Stimulated activated CD4-positive, alpha-beta T cell treated with anti-CD3 and anti-CD28 coated beads, TNF-alpha, amount 100 ng/mL, for 1 hour (primary cell): Measurements from ENCODE around the gene NRG3.

Experiments
- DNase-seq, 3 donors: peaks; one replicate each; pipeline ENCODE4 v3.0.0-alpha.2; 2020; ENCODE audit warnings: low read depth in 3 of 3, low spot score in 1 of 3

NRG3 gene

GRCh38 chr10:82768040-82768439 lies 893.0 kb downstream of the NRG3 start:
- no peak for DNase-seq

GRCh38 chr10:82778908-82779307 lies 903.9 kb downstream of the NRG3 start:
- no peak for DNase-seq

- no peak for DNase-seq
These were observed 921.5 kb downstream of the NRG3 start for GRCh38 chr10:82796510-82796909.

DNA sequence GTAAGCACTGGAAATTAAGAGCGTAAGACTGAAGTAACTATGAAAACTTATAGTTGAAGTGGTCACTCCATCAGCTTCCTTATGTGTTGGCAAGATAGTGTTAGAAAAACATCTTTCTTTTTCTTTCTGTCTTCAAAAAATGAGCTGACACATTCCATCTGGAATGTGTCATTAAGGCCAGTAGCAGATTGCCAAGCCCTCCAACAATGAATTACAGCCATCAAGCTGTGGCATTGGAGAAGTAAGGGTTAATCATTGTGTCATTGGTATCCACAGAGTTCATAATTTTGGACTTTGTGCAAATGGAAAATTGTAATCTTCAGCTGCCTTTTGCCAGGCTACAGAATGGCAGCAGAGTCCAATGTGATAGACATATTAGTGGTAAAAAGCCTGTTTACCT lies 926.3 kb downstream of the NRG3 start:
- DNase-seq, result no peak

DNA sequence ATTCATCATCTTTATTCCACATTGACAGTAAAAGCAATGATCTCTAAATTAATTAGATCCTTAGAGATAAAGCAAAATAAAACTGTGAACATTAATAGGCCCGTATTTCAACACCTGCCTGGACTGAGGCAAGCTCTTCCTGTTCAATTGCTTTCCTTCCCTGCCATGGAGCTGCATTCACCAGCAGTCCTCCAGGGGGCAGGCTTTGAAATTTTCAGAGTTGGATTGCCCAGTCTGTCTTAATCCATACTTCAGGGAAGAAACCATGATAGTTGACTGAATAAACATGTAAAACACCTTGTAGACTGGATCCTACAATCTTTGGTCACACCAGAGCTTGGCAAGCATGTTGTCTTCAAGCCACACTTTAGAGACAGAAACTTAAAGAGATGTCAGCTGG lies 936.6 kb downstream of the NRG3 start:
- DNase-seq, result no peak

- no peak for DNase-seq
These were observed 938.9 kb downstream of the NRG3 start for GRCh38 chr10:82813856-82814255.

- no peak for DNase-seq
These were observed 939.6 kb downstream of the NRG3 start for GRCh38 chr10:82814635-82815034.

GRCh38 chr10:82815680-82816079 lies 940.7 kb downstream of the NRG3 start:
- no peak for DNase-seq

DNA sequence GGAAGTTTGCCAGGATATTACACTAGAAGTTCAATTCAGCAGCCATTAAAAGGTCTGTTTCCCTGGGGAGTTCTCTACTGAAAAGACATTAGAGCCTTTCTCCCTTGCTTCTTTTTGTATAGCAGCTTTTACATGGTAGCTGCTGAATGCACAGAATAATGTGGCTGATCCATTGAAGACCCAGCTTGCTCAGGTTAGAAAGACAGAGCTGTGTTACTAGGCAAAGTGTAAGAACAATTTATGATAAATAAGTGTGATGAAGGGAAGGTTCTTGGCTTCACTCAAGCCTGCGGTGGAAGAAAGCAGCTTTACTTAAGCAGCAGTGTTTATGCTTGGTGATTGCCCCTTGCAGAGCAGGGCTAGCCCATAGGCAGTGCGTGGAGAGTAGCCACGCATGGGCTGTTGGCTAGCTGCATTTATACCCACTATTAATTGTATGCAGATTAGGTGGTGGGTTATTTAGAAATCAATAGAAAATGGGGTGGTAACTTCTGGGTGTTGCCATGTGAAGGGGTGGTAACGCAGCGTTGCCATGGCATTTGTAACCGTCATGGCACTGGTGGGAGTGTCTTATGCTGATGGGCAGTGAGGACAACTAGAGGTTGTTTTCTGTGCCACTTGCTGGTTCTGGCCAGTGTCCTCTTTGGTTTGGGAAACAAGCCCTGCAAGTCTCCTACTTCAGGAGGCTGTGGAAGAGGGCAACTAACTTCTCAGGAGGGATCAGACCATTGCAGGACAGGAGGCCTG lies 942.9 kb downstream of the NRG3 start:
- DNase-seq, result no peak

DNA sequence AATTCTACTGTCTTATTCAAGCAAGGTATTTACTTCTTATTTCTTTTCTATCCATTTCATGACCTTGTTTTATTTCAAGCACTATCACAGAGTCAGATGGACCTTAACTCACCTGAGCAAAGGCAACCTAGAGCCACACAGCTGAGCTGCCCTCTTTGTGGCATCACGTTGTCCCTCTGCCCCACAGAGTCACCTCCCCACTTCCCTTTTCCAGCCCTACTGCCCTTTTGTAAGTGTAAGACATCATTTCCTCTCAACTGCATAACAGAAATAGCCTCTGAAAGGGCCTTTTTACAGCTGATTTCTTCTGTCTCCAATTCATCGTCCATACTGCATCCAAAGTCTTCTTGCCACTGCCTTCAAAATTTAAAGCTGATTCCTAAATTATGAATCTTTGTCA lies 946.0 kb downstream of the NRG3 start:
- no peak for DNase-seq

DNA sequence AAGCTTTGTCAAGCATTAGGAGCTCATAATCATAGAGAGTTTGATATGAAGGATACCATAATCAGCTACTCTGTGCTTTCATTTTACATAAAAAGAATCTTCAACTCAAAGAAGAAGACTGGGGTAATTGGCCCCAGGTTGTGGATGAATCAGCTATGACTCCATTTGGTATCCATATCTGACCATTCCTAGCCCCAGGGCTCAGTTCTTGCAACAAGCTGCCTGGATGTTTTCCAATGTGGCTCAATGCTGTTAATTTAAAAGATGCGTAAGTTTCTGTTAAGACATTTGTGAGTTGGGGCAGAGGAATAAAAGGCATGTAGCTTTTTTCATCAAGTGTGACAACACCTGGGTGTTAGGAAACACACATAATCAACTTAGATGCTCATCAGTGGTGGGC lies 951.1 kb downstream of the NRG3 start:
- DNase-seq, result no peak

GRCh38 chr10:82827901-82828300 lies 952.9 kb downstream of the NRG3 start:
- DNase-seq, result no peak

GRCh38 chr10:82847242-82847641 lies 972.2 kb downstream of the NRG3 start:
- DNase-seq, result no peak

GRCh38 chr10:82850191-82850590 lies 975.2 kb downstream of the NRG3 start:
- DNase-seq, result no peak

DNA sequence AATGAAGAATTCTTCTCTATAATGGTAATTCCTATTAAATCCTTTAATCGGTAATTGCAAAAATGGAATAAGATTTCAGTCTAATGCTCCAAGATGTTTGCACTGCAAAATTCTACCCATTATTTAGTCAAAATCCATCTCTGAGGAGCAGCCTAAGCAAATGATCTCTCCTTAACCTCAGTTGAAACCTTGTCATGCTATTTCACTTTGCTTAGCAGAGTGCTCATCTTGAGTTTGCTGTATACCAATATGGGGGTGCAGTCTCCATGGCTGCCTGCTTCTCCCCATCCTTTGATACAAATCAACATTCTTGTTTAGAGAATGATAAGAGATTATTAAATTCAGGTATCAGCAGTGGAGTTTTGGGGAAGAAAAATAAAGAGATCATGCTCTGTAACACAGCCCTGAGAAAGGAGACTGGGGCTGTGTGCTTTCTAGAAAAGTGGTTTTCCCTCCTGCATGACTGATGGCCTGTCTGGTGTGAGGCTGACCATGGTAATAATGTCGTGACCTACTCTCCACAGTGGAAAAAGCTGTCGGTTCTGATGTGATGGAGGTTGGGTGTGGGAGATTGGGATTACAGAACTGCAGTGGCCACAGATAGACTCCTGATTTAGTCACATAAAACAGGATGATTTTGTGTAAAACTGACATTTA lies 982.1 kb downstream of the NRG3 start:
- no peak for DNase-seq

DNA sequence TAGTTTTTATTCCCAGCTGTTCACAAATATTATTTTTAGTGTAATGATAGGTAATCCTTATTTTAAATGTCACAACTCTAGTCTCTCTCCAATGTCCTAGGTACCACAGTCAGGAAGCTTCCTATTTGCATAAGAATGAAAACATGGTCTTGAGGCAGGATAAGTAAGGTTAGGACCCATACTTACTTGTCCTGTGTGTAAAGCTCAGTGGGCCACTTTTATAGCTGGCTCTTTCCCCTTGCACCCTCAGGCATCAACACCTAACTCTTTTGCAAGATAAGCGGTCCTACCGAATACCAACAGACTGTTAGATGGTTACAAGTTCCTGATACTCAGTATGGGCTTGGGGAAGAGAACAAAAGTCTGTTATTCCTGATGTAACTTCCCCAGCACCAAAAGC lies 986.9 kb downstream of the NRG3 start:
- DNase-seq, result no peak

DNA sequence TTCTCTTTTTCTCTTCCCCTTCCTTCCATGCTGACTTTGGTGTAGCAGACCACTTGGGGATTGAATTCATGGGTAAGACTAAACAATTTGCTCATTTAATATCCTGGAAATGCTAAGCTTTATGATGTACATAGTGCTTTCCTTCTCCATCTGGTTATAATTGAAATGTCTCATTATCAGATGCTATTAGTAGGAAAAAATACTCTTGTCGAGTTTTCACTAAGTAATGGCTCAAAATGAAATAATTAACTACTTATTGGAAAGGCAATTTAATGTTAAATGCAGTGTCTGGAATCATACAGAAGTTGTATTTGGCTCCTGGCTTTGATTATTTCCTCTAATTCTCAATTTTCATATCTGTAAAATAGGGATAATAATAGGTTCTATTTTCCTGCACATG lies 990.4 kb downstream of the NRG3 start:
- DNase-seq, result no peak

DNA sequence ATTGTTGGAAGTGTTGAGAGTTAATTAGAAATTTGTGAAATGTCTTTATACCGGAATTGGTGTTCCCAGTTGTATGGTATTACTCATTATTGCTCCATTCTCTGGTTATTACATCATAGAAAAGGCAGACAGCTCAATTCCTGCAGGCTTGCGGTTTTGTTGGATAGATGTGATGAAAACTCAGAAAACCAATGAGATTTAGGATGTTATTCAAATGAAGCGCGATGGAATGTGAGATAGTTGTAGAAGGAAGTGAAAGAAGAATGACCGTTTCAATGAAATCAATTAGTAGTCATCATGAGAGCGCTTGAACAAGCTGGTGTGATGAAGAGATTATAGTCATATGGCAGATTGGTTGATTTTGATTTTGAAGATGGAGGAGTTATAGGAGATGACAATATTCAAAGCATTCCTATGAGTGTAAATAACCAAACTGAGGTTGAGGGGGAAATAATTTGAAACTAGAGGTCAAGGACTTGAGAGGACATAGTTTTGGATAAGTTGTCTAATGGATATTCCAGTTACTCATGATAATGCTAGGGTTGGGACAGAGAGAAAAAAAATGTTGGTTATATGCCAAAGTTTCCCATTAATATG lies 991.5 kb downstream of the NRG3 start:
- DNase-seq, result no peak

- no peak for DNase-seq
These were observed 992.1 kb downstream of the NRG3 start for GRCh38 chr10:82867056-82867455.

- DNase-seq, result no peak
These were observed 999.7 kb downstream of the NRG3 start for GRCh38 chr10:82874671-82875070.

DNA sequence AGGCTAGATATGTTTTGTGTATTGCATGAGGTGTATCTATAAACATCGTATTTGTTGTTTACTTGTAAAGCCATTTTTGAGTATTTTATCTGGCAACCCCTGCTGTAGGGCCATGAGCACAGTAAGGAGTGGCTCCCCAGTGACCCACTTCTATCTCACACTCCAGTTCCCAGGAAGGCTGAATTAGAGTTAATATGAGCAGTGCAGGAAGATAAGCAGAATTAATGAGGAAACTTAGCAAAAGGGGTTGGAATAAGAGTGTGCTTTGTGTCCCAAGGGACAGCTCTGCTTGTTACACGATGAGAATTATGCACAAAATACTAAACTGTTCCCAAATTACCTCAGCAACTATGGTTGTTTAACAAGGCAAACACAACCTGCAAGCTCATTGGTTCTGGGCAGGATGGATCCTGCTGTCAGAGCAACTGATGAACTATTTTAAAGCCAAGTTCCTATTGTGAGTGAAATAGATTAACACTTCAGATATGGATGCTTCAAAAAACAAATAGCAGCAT lies 1005.8 kb downstream of the NRG3 start:
- no peak for DNase-seq

GRCh38 chr10:82882722-82883121 lies 1007.7 kb downstream of the NRG3 start:
- DNase-seq, result no peak
